DMS 273 treated with DMSO at 0.1 percent for 48 hours (cell line): ENCODE measurements around the gene OCA2.

Experiments
- DNase-seq: peaks from one replicate; lab custom pipeline; 2025; lab: John Stamatoyannopoulos, UW

Gene OCA2

GRCh38 chr15:27937851-27938250 is 161.3 kb downstream of the OCA2 start:
- DNase-seq: no peak

DNA sequence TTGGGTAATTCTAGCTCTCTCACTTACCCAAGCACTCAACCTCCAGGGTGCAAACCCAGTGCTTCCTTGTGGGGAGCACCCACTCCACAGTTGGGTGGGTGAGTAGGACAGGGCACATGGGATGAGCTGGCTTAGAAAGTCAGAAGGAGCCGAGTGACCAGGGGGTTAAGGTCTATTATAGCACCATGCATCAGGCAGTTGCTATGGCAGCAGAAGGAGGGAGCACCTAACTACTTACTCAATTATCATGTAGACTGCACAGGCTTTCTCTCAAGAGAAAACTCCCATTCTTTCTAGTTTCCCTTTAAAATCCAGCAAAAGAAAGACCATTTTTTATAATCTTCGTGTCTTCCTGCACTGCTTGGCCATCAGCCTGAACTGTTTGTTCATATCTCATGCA is 163.0 kb downstream of the OCA2 start:
- DNase-seq: no peak

- DNase-seq: no peak
Measured at GRCh38 chr15:27935328-27935727, 163.8 kb downstream of the OCA2 start.

GRCh38 chr15:27934782-27935181 is 164.3 kb downstream of the OCA2 start:
- DNase-seq: no peak

DNA sequence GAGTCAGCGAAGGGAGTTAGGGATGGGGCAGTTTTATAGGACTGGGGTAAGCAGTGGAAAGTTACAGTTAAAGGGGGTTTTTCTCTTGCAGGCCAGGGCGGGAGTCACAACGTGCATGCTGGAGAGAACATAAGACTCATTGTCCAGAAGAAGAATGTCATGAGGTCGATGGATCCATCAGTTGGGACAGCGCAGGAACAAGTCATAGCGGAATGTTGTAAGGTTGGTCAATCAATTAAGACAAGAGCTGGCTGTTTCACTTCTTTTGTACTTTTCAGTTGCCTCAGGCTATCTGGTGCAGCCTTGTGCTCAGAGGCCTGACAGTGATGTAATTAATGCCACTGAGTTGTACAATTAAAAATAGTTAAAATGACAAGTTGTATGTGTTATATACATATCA is 165.6 kb downstream of the OCA2 start:
- DNase-seq: no peak

DNA sequence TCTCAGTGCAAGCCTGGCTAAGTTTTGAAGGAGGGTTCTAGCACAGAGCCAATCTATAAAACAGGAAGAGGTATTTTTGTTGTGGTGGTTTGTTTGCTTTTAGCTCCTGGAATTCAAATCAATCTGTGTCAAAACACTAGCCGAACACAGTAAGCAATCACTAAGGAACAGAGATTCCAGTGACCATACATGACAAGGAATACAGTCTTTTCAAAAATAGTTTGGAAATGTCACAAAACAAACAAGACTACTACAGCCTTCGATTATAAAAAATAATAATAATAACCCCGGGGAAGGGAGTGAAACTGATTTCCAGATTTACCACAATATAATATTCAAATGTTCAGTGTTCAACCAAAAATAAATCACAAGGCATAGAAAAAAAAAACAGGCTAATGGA is 166.5 kb downstream of the OCA2 start:
- no peak for DNase-seq

GRCh38 chr15:27928386-27928785 is 170.7 kb downstream of the OCA2 start:
- no peak for DNase-seq

- no peak for DNase-seq
Measured at GRCh38 chr15:27912283-27912682, 186.8 kb downstream of the OCA2 start.

DNA sequence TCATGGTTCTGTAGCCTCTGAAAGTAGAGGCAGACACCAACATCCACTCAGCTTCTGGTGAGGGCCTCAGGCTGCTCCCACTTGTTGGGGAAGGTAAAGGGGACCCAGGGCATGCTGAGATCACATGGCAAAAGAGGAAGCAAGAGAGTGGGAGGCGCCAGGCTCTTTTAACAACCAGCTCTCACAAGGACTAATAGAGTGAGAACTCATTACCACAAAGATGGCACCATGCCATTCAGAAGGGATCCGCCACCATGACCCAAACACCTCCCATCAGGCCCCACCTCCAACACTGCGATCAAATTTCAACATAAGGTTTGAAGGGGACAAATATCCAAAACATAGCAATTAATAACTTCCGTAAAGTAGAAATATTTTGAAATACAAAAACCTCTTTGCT is 192.3 kb downstream of the OCA2 start:
- no peak for DNase-seq

DNA sequence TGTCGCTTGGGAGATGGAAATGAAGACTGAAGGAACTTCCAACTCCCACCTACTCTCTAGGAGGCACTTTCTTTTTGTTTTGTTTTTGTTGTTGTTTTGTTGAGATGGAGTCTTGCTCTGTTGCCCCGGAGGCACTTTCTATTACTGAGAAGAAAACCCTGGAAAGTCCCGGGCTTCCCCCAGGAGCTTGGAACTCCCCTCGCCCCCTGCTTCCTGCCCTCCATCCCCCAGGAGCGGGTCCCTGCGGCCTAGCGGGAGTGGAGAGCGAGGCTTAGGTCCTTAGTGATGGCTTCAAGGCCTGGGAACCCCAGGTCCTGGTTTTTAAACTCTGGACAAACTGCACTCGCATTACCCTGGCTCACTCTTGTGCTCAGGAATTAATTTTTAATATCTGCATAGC is 195.7 kb downstream of the OCA2 start:
- DNase-seq: no peak

DNA sequence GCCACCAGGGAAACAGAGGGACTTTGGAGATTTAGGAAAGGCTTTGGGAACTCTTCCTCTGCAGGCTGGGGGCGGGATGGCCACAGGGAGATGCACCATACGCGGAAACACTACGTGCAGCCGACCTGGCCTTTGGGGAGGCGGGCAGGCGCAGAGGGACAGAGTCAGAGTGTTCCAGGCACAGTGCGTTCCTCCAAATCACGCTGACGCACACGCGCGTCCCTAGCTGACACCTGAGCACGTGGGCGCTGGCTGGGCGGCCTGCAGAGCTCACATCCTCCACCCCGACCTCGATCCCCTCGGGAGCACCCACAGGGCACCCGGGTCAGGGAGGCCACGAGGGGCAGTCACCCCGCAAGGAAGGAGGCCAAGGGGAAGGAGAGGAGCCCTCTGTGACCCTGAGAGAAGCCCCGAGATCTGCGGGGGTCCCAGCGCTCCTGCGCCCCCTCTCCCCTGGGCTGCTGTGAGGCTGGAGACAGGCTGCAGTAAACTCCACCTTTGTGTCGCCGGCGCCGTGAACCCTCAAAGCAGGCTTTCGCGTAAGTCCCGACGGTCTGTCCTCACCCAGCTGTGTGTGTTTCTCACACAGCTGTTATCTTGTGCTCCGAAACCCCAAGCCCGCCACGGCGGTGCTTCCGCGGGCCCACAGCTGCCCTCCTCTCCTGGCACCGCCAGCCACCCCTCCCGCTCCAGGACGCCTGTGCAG is 196.3 kb downstream of the OCA2 start:
- no peak for DNase-seq

DNA sequence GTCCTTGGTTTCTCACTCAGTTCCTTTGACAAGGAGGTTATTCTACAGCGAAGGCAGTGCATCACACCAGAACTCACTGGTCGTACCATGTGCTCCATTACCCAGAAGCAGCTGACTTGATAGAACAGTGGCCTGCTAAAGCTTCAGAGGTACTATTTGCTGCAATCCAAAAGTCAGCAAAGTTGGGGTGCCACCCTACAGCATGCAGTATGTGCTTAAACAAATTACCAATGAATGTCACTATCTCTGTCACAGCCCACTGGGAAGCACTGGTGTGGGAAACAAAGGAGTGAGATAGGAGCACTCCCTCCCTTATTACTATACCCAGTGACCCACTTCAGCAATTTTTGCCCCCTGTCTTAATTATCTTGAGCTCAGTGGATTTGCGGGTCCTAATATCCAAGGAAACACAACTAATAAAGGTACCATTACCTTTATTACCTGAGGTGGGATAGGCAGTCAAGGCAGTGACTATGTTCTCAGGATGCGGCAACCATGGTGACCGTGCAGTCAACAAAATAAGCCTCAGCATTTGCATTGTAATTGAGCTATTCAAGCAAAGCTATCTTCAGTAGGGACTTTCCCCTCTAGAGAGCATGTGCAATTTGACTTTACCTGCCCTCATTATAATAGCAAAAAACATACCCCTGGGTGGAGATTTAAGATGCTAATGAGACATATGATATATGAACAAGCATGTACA is 199.4 kb downstream of the OCA2 start:
- no peak for DNase-seq

DNA sequence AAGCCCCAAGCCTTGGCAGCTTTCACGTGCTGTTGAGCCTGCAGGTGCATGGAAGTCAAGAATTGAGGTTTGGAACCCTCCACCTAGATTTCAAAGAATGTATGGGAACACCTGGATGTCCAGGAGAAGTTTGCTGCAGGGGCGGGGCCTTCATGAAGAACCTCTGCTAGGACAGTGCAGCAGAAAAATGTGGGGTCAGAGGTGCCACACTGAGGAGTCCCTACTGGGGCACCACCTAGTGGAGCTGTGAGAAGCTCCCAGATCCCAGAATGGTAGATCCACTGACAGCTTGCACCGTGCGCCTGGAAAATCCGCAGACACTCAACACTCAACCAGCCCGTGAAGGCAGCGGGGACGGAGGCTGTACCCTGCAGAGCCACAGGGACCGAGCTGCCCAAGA is 201.6 kb downstream of the OCA2 start:
- no peak for DNase-seq

DNA sequence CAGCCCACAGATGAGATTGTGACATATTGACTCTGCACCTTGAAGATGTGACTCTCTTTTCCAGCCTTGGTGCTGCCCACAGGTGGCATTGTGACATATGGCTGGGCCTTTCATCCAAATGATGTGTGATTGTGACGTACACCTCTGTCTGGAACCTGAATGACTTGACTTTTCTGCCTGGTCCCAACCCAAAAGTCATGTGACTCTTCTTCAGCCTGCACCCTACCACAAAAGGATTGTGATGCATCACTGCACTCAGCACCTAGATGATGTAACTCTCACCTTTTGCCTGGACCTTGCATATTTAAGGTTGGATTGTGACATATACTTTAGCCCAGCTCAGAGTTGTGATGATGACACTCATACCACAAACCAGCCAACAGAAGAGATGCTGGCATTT is 204.5 kb downstream of the OCA2 start:
- no peak for DNase-seq

GRCh38 chr15:27889258-27889657 is 209.9 kb downstream of the OCA2 start:
- no peak for DNase-seq

DNA sequence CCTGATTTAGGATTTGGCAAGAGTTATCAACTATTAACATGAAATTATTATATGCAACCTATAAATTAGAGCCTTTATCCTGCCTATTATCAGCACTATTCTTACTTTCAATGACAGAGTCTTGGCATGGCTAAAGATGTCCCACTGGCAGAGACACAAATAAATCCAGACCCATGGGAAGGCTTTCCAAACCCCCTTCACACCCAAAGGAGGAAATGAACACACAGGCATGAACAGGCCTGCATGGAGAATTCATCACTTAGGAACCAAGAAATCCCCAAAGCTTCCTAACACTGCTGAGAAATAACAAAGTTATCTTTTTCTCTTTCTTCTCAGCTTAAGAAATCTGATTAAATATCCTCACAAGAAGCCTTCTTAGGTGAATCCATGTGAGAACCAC is 213.9 kb downstream of the OCA2 start:
- no peak for DNase-seq

- DNase-seq: no peak
Measured at GRCh38 chr15:27884726-27885125, 214.4 kb downstream of the OCA2 start.

GRCh38 chr15:27878841-27879240 is 220.3 kb downstream of the OCA2 start:
- DNase-seq: no peak

DNA sequence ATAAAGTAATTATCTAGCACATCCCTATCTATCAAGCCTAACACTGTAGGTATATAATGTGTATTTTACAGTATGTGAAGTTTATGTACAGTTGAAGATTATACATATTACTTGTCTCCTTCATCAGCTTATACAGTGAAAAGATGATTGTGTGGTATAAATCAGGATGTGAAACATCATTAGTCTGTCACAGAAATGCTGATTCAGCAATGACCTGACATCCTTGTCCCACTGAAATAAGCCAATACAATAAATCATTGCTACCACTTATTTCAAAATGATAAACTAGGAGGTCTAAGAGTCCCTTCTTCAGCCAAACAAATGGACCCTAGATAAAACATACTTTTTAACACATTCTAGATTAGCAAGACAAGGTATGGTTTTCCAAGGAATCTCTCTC is 225.3 kb downstream of the OCA2 start:
- DNase-seq: no peak

DNA sequence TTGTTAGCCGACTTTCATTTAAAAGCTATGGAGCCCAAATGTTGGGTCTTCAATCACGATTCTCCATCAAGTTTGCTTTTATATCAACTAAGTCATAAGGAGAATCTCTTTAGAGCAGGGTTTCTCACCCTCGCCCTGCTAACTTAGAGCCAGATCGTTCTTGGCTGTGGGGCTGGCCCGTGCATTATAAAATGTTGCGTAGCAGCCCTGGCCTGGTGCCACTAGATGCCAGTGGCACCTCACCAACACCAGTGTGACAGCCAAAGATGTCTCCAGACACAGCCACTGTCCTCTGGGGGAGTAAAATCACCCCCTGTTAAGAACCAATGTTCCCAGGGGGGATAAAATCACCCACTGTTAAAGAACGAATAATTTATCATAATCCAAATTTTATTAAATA is 226.1 kb downstream of the OCA2 start:
- no peak for DNase-seq

DNA sequence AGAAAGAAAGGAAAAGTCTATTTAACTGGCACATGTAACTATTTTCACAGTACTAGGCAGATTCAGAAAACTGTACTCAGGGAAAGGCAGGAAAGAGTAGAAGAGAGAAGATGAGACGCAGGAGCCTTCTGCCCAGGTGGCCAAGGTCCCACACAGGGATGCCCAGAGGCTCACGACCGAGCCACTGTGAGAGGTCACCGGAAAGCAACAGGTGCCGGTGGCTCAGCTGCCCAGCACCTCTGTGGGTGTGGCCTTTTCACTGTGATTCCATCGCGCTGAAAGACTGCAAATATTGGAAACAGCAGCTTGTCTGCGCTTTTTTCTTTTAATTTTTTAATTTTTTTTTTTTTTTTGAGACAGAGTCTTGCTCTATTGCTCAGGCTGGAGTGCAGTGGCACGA is 226.8 kb downstream of the OCA2 start:
- no peak for DNase-seq

- DNase-seq: no peak
Measured at GRCh38 chr15:27871902-27872260, 227.2 kb downstream of the OCA2 start.

DNA sequence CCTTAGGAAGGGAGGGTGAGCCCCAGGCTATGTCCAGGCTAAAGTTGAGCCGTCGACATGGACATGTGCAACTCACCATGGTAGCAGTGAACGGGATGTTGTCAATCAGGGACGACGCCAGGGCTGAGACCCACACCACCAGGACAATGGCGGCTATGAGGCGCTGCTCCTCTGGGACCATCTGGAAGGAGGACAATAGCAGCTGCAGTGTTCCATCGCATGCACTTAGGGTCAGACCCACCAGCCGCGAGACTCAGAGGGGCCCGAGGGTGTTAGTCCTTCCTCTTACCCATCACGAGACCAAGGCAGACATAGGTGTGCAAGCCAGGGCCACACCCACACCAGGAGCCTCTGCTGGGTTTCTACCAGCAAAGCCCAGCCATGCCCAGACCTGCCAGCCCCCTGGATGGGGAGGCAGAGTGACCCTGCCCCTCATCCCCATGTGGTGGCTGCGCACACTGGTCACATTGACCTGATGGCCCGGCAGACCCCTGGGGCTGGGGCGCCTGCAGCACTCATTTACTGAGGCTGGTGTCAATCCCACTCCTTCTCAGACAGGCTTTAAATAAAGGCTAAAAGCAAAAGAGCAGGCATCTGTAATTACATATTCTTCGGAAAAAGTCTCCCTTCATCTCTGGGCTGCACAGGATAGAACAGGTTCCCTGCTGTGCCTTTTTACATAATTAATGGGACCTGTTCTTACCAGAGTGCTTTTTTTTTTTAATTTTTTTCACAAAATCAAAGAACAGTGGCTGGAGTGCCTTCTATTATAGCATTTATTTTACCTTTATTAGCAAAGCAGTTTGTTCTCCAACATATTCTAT is 227.8 kb downstream of the OCA2 start:
- DNase-seq: no peak
